Measurements from ENCODE around the gene RUFY4. TPM values are rescaled to one million over a fixed set of nuclear protein-coding genes. Genes with fewer than 3 reads are reported as not detected.

Gene RUFY4
- total RNA-seq, 1 experiment from 2014 or later: 0.21 TPM

GRCh38 chr2:218125095-218125494, 56.0 kb downstream of the RUFY4 start:
- no peak for TF ChIP-seq CTCF (IDR thresholded peaks at IDR 0.05; ENCODE audit: unreplicated experiment)
- CTCF ChIA-PET: no interaction called here
- H3K4me3 Mint-ChIP-seq (ENCODE audit: low read depth, unreplicated experiment): no peak overlapping the region
- H3K4me1 Mint-ChIP-seq (ENCODE audit: low read depth, unreplicated experiment): no peaks in the 10 kb centered on the region
- intact Hi-C loops (cut with micrococcal nuclease; ENCODE audit: unreplicated experiment): no loop called here
- peaks cover 79% of the 10 kb centered on the region for H3K27me3 Mint-ChIP-seq (ENCODE audit: unreplicated experiment)
- BruUV-seq (replicated peaks): no TSS peak
- no peak for DNase-seq
- H3K36me3 Mint-ChIP-seq (ENCODE audit: insufficient read depth, unreplicated experiment): no peaks in the 10 kb centered on the region
- H3K9me3 Mint-ChIP-seq (ENCODE audit: low read depth, unreplicated experiment): peaks cover 2% of the 10 kb centered on the region
- no peak overlapping the region for H3K27ac Mint-ChIP-seq (ENCODE audit: unreplicated experiment)

GRCh38 chr2:218125626-218126080, 56.6 kb downstream of the RUFY4 start, which contains the start of gene CXCR2:
Gene CXCR2 (plus strand): TSS chr2:218126028. CDS start chr2:218134802, 8,774 bp downstream.
- Mint-ChIP-seq H3K9me3 (ENCODE audit: low read depth, unreplicated experiment) (peaks cover 2% of the 10 kb centered on the region), H3K27ac (ENCODE audit: unreplicated experiment) (no peak within 1 kb of the TSS), H3K36me3 (ENCODE audit: insufficient read depth, unreplicated experiment) (no peaks in the 10 kb centered on the region), H3K4me3 (ENCODE audit: low read depth, unreplicated experiment) (no peak within 1 kb of the TSS), H3K27me3 (ENCODE audit: unreplicated experiment) (peaks cover 73% of the 10 kb centered on the region), H3K4me1 (ENCODE audit: low read depth, unreplicated experiment) (no peaks in the 10 kb centered on the region)
- CTCF ChIA-PET: no interaction called here
- no TSS peak for BruUV-seq (replicated peaks)
- no peak for TF ChIP-seq CTCF (IDR thresholded peaks at IDR 0.05; ENCODE audit: unreplicated experiment)
- DNase-seq: no peak
- intact Hi-C loops (cut with micrococcal nuclease; ENCODE audit: unreplicated experiment): no loop called here

- BruUV-seq (replicated peaks): no TSS peak
- no peak overlapping the region for H3K27ac Mint-ChIP-seq (ENCODE audit: unreplicated experiment)
- intact Hi-C loops (cut with micrococcal nuclease; ENCODE audit: unreplicated experiment): no loop called here
Measured at GRCh38 chr2:218127929-218128455, 58.9 kb downstream of the RUFY4 start.

GRCh38 chr2:218128781-218129457, 59.9 kb downstream of the RUFY4 start:
- intact Hi-C loops (cut with micrococcal nuclease; ENCODE audit: unreplicated experiment): no loop called here
- no peak overlapping the region for H3K27ac Mint-ChIP-seq (ENCODE audit: unreplicated experiment)
- no peak for DNase-seq
- no TSS peak for BruUV-seq (replicated peaks)
- H3K4me3 Mint-ChIP-seq (ENCODE audit: low read depth, unreplicated experiment): no peak overlapping the region
- H3K4me1 Mint-ChIP-seq (ENCODE audit: low read depth, unreplicated experiment): no peaks in the 10 kb centered on the region
- CTCF ChIA-PET: no interaction called here
- no peak for TF ChIP-seq CTCF (IDR thresholded peaks at IDR 0.05; ENCODE audit: unreplicated experiment)
- H3K36me3 Mint-ChIP-seq (ENCODE audit: insufficient read depth, unreplicated experiment): no peaks in the 10 kb centered on the region
- no peaks in the 10 kb centered on the region for H3K9me3 Mint-ChIP-seq (ENCODE audit: low read depth, unreplicated experiment)
- peaks cover 66% of the 10 kb centered on the region for H3K27me3 Mint-ChIP-seq (ENCODE audit: unreplicated experiment)

More at GRCh38 chr2:218127929-218128455, 58.9 kb downstream of the RUFY4 start:
- no peaks in the 10 kb centered on the region for H3K36me3 Mint-ChIP-seq (ENCODE audit: insufficient read depth, unreplicated experiment)
- H3K4me1 Mint-ChIP-seq (ENCODE audit: low read depth, unreplicated experiment): no peaks in the 10 kb centered on the region
- H3K4me3 Mint-ChIP-seq (ENCODE audit: low read depth, unreplicated experiment): no peak overlapping the region
- no peak for DNase-seq
- no peak for TF ChIP-seq CTCF (IDR thresholded peaks at IDR 0.05; ENCODE audit: unreplicated experiment)
- peaks cover 69% of the 10 kb centered on the region for H3K27me3 Mint-ChIP-seq (ENCODE audit: unreplicated experiment)
- no peaks in the 10 kb centered on the region for H3K9me3 Mint-ChIP-seq (ENCODE audit: low read depth, unreplicated experiment)
- CTCF ChIA-PET: interaction anchor here (0.6 kb wide), 1 partner anchor 335 kb away, joined by 5 read pairs; no protein-coding TSS in a partner anchor
